Activated CD4-positive, alpha-beta T cell treated with anti-CD3 and anti-CD28 coated beads for 48 hours (primary cell): ENCODE data around the gene ANKRD2.
A peak's percentile ranks its signal among the peaks of the same experiment; 100 is the strongest.

Source experiments
- DNase-seq: peaks from one replicate; pipeline ENCODE4 v3.0.0-alpha.2; 2020

ANKRD2 gene

DNA sequence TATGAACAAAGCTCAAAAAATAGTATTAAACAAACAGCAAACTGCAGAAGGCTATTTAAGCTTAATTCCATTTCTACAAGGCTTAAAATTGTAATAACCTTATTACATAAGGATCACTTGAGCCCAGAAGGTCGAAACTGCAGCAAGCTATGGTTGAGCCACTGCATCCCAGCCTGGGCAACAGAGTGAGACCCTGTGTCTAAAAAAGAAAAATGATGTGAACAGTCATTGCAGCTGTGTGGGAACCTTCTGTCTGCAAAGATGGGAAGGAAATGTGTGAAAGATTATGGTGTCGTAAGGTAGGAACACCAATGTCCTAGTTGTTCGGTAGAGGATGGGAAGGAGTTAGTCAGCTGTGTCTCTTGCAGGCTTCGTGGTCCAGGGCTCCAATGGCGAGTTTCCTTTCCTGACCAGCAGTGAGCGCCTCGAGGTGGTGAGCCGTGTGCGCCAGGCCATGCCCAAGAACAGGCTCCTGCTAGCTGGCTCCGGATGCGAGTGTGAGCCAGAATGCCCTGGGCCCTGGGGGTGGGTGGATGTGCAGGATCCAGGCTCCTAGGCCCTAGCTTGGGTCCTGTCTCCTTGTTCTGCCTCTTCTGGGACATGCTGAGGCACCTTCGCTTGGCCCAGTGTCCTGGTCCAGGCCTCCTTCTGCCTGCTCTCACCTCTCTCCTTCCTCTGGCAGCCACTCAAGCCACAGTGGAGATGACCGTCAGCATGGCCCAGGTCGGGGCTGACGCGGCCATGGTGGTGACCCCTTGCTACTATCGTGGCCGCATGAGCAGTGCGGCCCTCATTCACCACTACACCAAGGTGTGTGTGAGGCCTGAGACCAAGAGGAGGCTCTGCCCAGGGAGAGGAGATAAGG, 26.1 kb downstream of the ANKRD2 start:
- DNase-seq = no peak

DNA sequence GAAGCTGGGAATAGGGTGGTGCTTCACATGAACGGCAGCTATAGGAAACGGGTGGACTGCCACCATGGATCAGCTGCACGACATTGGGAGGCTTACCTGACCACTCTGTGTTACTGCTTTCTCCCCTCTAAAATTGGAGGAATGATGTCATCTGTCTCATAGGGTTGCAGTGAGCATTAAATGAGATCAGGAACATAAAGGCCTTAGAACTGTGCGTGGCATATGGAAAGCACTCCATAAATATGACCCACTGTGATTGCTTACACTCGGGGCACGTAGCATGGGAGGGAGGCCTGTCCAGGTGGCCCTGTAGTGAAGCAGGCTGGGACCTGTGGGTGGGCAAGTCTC, 26.7 kb downstream of the ANKRD2 start:
- DNase-seq = no peak

DNA sequence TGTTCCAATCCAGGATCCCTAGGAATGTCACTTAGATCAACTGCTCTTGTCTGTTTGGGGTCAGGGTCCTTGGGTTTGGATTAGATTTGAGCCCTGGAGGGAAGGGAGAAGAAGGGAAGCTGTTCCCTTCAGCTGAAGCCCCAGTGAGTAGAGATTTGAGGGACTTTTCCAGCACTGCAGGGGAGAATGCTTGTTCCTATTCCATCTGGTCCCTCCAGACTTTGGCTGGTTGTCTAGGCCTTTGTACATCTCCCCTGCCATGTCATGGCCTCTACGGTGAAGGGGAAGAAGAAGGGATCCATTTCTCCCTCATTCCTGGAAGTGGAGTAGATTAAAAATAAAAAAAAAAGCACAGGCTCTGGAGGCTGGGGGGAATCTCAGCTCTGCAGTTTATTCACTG, 28.0 kb downstream of the ANKRD2 start:
- DNase-seq = no peak

DNA sequence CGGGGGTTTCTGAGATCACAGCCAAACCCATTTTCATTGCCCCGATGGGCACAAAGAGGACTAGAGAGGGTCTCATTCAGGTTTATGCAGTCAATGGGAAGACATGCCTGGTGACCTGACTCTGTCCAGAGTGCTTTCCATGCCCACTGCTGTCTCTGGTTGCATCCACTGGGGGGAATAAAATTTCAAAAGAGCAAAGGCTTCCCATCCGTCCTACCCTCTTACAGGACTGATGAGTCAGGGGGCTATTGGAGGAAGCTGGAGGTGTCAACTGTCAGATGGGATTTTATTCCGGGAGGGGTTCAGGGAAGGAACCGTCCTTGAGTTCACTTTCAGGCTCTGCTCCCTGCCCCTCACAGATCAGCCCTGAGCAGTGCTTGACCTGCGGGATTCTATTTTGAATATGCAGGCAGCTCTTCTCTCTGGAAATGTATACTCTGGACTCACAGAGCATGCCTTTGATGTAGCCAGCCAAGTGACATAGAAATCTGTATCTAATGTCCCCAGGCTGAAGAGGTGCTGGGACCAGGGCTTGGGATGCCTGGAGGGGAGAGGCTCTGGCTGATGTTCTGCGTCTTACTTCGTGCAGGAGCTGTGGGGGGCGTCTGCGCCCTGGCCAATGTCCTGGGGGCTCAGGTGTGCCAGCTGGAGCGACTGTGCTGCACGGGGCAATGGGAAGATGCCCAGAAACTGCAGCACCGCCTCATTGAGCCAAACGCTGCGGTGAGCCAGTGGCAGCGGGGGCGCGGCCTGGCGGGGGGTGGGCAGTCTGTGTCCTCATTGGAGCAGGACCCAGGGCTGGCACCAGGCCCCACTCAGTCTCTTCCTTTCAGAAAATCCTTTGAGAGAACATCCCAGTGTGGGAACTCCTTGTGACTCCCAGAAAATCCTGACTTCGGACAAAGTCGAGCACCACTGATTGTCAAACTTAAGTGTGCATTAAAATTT, 29.0 kb downstream of the ANKRD2 start:
- DNase-seq = no peak

DNA sequence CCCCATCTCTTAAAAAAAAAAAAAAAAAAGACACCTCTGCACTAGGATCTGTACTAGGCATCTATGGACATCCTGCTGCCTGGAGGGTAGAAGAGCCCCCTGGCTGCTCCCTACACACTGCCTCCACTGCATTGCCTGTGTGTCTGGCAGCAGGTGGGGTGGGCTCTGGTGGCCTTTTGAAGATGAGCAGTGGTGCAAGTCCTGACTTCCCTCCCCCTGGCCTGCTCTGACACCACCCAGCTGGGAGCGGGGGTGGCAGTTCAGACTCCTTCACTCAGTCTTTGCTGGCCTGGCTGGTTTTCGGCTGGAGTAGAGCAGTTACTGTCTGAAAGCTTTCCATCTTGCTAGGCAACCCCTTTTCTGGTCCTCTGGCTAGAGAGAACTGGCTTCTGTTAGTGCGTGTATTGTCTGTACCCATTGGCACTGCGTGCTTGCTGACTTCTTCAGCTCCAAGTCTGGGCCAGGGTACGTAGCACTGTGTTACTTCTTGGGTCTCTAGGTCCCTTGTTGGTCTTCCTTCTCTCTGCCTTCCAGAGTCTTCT, 34.6 kb downstream of the ANKRD2 start:
- no peak for DNase-seq

DNA sequence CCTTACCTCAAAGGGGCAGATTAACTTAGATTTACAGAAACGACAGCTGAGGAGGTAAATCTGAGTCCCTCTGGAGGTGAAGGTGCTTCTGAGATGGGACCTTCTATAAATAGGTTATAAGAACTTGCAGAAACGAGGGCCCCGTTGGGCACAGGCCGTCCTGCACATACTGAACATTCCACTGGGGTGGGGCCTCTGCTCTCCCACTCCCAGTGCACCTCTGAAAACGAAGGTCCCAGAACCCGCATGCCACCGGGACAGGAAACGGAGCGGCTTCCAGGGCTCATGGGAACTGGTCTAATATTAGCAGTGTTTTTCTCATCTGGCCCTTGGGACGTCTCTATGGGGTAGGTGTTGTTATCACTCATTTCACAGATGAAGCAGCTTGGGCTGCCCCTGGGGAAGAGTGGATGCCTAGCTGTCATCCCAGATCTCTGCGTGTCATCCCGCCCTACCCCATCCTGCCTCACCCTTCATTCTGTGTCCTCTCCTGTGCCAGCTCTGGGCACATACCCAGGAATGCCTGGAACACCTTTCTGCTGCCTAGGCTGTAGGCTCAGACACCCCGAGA, 36.5 kb downstream of the ANKRD2 start:
- no peak for DNase-seq

DNA sequence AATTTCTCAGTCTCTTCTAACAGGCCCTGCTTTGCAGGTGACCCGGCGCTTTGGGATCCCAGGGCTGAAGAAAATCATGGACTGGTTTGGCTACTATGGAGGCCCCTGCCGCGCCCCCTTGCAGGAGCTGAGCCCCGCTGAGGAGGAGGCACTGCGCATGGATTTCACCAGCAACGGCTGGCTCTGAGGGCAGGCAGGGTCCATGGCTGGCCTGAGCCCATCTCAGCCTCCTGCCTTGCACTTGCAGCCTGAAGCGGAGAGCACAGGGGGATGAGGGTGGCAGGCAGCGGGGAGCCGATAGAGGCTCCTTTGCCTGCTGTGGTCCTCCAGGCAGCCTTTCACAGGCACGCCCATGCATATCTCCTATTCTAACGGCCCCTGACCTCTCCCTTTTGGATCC, 38.9 kb downstream of the ANKRD2 start:
- DNase-seq = no peak

DNA sequence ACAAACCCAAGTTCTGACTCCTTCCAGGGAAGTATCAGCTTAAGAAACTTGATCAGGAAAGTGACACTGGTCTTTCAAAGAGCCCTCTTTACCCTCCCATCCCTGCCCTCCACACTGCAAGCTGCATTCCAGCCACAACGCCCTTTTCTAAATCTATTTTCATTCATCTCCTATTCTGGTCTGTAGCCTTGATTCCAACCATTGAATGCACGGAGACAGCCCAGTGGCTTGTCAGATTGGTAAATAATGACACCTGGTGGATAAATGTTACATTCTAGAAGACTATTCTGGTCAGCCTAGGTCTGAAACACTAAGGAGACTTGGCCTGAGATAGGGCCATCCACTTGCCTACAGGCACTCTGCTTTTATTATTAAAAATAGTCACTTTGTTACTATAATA, 39.8 kb downstream of the ANKRD2 start:
- DNase-seq = no peak

DNA sequence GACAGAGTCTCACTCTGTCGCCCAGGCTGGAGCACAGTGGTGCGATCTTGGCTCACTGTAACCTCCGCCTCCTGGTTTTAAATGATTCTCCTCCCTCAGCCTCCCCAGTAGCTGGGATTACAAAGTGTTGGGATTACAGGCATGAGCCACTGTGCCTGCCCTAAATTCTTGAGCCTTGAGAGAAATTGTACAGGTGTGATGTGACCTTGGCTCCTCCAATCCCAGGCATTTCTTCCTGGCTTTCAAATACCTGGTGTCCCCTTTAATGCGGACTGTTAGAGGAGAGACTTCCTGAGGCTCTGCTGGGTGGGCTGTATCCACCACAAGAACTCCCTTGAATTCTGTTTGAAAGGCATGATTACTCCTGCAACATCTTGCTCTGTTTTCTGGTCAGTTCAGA, 45.7 kb downstream of the ANKRD2 start:
- DNase-seq = no peak

DNA sequence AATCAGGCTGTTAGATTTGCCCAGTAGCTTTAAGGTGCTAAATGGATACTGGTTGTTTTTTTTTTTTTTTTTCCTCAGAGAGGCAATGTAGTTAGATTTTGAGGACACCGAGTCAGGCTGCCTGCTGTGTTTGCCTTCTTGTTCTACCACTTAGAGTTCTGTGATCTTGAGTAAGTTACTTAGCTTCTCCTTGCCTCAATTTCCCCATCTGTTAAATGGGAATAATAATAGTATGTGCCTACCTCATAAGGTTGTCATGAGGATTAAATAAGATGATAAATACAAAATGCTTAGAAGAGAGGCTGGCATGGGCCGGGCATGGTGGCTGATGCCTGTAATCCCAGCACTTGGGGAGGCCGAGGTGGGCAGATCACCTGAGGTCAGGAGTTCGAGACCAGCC, 46.2 kb downstream of the ANKRD2 start:
- DNase-seq = no peak

DNA sequence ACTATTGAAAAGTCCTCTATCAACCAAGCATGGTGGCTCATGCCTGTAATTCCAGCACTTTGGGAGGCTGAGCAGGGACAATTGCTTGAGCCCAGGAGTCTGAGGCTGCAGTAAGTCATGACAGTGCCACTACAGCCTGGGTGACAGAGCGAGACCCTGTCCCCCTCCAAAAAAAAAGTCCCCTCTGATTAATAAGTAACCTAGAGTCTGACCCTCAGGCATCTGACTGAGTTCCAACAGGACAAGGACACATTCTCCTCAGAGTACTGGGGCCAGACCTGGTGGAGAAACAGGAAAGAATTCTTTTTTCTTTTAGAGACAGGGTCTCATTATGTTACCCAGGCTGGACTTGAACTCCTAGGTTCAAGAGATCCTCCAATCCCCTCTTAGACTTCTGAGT, 50.7 kb downstream of the ANKRD2 start:
- DNase-seq = no peak

DNA sequence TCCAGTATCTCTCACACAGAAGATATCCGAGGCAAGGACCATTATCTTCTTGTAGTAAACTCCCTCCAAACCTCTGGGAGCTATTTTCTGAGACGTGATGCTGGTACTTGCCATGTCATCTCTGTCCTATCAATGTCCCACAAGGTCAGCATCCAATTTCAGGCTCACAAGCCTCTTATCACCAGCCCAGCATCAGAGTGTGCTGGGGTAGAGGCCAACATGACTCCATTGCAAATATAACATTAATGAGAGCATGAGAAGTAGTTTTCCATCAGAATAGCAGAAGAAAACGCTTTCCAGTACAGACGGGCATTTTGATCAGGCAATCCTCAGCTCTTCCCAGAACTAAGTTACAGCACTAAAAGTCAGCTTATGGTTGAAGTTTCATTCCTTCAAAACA, 55.2 kb downstream of the ANKRD2 start:
- DNase-seq = no peak

DNA sequence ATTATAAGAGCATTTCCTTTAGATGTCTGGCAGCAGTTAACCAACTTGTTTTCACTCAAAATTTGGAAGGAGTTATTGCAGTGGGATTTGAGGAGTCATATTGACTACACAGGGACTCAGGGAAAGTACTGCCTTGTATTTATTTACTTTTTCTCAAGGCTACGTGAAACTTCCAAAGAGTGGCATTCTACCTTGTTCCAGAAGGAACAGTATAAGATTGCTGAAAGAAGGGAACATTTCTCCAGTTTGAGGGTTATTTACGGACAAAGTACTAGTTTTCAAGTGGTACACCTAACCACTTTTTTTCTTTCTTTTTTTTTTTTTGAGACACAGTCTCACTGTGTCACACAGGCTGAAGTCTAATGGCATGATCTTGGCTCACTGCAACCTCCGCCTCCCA, 55.6 kb downstream of the ANKRD2 start:
- no peak for DNase-seq

DNA sequence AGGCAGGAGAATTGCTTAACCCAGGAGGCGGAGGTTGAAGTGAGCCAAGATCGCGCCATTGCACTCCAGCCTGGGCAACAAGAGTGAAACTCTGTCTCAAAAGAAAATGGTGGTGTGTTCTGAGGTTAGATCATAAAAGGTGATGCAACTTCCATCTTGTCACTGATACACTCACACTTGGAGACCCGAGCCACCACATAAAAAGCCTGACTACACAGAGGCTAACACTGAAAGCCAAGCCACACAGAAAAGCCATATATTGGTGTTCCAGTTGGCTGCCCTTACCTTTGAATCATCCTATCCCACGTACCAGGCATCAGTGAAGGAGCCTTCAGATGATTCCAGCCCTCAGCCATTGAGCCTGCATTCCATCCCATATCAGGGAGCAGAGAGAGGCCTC, 56.7 kb downstream of the ANKRD2 start:
- no peak for DNase-seq

DNA sequence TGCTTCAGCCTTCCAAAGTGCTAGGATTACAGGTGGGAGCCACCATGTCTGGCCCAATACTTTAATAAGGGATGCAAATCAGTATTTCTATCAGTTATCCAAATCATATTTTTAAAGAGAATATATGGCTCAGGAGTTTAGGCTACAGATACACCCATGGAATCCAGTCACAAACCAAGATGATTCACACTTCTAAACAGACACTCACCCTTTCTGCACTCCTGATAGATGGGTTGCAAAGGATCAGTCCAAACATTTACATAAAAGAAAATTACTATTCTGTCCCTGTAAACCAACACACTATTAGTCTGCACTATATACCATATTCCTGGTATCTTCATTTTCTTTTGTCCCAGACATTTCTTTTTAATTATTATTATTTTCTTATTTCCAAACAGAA, 58.5 kb downstream of the ANKRD2 start:
- DNase-seq = no peak

DNA sequence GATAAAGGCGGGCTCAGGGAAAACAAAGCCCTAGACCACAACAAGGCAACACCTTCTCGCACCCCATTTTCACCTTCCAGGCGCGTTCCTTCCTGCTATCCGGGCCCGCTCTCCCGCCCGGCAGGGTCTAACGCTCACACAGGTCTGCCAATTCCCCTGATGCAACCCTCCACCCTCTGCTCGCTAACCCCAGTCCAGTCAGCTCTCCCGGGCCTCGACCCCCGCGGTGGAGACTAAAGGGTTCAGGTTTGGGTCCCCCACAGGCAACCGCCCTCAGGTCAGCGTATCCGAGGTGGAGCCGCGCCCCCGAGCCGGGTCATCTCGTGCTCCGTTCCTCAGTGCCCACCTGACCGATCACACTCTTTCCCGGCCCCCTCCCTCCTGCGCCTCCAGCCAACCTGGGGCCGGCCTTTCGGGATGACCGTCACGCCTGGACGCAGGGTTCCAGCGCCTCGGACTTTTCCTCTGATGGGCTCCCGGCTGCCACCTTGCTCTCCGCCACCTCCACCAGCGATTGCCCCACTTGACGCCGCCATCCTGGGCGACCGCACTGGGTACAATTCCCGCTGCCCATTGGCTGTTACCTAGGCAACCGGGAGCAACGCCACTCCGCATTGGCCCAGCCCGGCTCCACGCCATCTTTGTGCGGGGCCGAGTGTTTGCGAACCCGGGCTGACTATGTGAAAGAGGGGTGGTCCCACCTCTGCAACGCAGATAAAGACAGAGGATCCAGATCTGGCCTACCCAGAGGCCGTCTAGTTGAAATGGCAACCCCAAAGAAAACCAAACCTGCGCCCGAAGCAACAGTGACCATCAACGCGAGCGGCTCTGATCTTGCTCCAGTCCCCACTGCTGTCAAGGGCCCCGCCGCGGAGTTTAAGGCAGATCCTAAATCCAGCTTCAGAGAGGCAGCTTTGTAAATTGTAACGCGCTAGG, 60.6 kb downstream of the ANKRD2 start, which contains the start of gene MORN4:
TSS of gene MORN4 (minus strand) at position 552 of the 936 bp plus-strand sequence. CDS start 13,847 bp downstream, outside the sequence.
- DNase-seq = peak; percentile 93
